Measurements from ENCODE around the gene KLHL29.

DNA sequence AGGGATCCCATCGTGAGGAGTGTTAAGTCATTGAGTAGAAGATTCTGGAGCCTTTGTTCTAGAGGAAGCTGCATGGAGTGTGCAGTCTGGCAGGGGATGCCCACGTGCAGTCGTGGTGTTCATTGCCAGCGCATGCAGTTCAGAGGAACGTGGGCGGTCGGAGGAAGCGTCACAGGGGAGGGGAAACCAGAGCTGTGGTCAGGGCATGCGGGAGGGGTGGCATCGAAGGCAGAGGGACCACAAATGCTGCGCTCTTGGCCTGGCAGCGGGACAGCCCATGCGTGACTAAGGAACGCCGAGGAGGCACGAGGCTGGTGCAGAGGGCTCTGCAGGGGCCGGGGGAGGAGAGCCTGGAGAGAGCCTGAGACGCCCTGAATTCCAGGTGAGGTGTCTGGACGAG lies 141.1 kb downstream of the KLHL29 start:
- TF ChIP-seq, protein P1, sequence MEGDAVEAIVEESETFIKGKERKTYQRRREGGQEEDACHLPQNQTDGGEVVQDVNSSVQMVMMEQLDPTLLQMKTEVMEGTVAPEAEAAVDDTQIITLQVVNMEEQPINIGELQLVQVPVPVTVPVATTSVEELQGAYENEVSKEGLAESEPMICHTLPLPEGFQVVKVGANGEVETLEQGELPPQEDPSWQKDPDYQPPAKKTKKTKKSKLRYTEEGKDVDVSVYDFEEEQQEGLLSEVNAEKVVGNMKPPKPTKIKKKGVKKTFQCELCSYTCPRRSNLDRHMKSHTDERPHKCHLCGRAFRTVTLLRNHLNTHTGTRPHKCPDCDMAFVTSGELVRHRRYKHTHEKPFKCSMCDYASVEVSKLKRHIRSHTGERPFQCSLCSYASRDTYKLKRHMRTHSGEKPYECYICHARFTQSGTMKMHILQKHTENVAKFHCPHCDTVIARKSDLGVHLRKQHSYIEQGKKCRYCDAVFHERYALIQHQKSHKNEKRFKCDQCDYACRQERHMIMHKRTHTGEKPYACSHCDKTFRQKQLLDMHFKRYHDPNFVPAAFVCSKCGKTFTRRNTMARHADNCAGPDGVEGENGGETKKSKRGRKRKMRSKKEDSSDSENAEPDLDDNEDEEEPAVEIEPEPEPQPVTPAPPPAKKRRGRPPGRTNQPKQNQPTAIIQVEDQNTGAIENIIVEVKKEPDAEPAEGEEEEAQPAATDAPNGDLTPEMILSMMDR (IDR thresholded peaks at IDR 0.05; ENCODE audit: low read length), result no peak
- TF ChIP-seq EZH2 (optimal IDR thresholded peaks at IDR 0.05; ENCODE audit: low read depth, low read length), result no peak
- TF ChIP-seq EZH2phosphoT487 (IDR thresholded peaks at IDR 0.05; ENCODE audit: low read length), result no peak
